K562 (cell line): ENCODE measurements around the gene RETSAT. TPM values are rescaled to one million over a fixed set of nuclear protein-coding genes. Genes with fewer than 3 reads are reported as not detected.

ENCODE experiments used
- CCNT2 ChIP-seq: IDR thresholded peaks from 2 replicates; pipeline ENCODE4 v1.6.1; 2011; ENCODE audit warnings: borderline replicate concordance, low read depth, mild to moderate bottlenecking, moderate library complexity, mixed read lengths, low read length; ENCODE audit not compliant: insufficient read length; ENCODE audit errors: extremely low read depth
- FOXA1 ChIP-seq: fragments of 450-650 bp; IDR thresholded peaks from 2 replicates; pipeline ENCODE4 v1.6.1; 2016; ENCODE audit warnings: mild to moderate bottlenecking, borderline replicate concordance
- NFXL1 ChIP-seq: fragments of 450-650 bp; formaldehyde crosslinking; IDR thresholded peaks from 2 replicates; pipeline ENCODE4 v1.4.0; 2021; ENCODE audit warnings: mild to moderate bottlenecking
- PHTF2 ChIP-seq: fragments of 250-450 bp; sonication (Bioruptor Pico); IDR thresholded peaks from 2 replicates; pipeline ENCODE4 v1.5.0; 2021; ENCODE audit warnings: mild to moderate bottlenecking
- PYGO2 ChIP-seq: fragments of 450-650 bp; IDR thresholded peaks from 2 replicates; pipeline ENCODE4 v1.6.1; 2016; ENCODE audit warnings: mild to moderate bottlenecking, missing genetic modification characterization, moderate library complexity, missing compliant biosample characterization
- RB1 ChIP-seq: fragments of 450-650 bp; IDR thresholded peaks from 2 replicates; pipeline ENCODE4 v1.6.1; 2017; ENCODE audit warnings: low read depth, mild to moderate bottlenecking
- TEAD1 ChIP-seq, 2 experiments: fragments of 450-650 bp in 1 of 2; sonication (generic) in 1 of 2; formaldehyde crosslinking; IDR thresholded peaks; 2 replicates each; pipeline versions ENCODE4 v1.4.0 to v1.8.0; 2020 to 2022; ENCODE audit warnings: mild to moderate bottlenecking in 2 of 2, missing genetic modification reagents in 1 of 2
- WHSC1 ChIP-seq: IDR thresholded peaks from one replicate; pipeline ENCODE4 v1.6.1; 2012; ENCODE audit warnings: low read length, control low read depth, inconsistent platforms
- ZNF445 ChIP-seq: fragments of 250-450 bp; sonication (Bioruptor Pico); IDR thresholded peaks from 2 replicates; pipeline ENCODE4 v1.4.0; 2020; ENCODE audit warnings: low read depth, mild to moderate bottlenecking, moderate library complexity
- ZZZ3 ChIP-seq: fragments of 450-650 bp; IDR thresholded peaks from 2 replicates; pipeline ENCODE4 v1.6.1; 2016; ENCODE audit warnings: antibody characterized with exemption, mild to moderate bottlenecking, moderate library complexity
- polyA plus RNA-seq, 8 experiments: library from polyadenylated mRNA; depleted of rRNA in 4 of 8; stranded (reverse) in 5 of 8; unstranded in 3 of 8; fragments of >200 nt; fragmentation: Nextera tagmentation in 2 of 8; fragmentation: Illumina TruSeq in 1 of 8; extraction: Ambion mirVana in 2 of 8; extraction: Trizol in 1 of 8; gene quantifications; 2 replicates each; pipeline versions ENCODE4 v1.2.1 to v1.2.3, GENCODE V29; 2011 to 2014; ENCODE audit warnings: inconsistent platforms in 1 of 8, missing spikeins in 1 of 8
- total RNA-seq, 7 experiments: library from RNA; depleted of rRNA in 6 of 7; stranded (reverse); fragments of >200 nt in 6 of 7; fragmentation: Illumina TruSeq in 2 of 7; extraction: Trizol in 2 of 7; gene quantifications; 2 replicates each; pipeline versions ENCODE4 v1.2.1 to v1.2.3, GENCODE V29; 2011 to 2021; ENCODE audit warnings: low replicate concordance in 1 of 7
- TF ChIP-seq, protein P1 (sequence below): fragments of 450-650 bp; IDR thresholded peaks from 2 replicates; pipeline ENCODE4 v1.6.1; 2016; ENCODE audit warnings: mild to moderate bottlenecking, moderate library complexity
- TF ChIP-seq, protein P2 (sequence below): sonication (generic); formaldehyde crosslinking; IDR thresholded peaks from 2 replicates; pipeline ENCODE4 v1.8.0; 2023; ENCODE audit warnings: mild to moderate bottlenecking, missing genetic modification reagents

RETSAT gene
- total and polyA plus RNA-seq, 9 of the 15 experiments (the other 6 are each of a cell fraction or from before 2014, with no cell fraction given) = 1.9 to 21.6 (median 16.5) TPM

DNA sequence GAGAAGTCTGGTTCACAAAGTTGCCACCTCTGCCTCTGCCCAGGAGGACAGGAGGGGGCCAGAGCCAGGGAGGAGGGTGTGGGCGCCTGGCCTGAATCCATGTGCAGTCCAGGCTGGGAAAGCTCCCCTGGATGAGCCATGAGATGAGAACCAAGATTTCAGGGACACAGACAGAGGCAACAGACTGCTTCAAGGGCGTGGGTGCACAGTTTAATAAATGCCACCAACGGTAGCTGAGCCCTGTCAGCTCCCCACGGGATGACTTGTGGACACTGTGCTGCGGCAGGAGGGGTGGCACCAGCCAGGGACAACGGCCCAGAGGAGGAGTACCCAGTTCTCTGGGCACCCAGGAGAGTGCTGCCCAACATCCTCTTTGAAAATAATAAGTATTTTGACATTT lies 40.6 kb upstream of the RETSAT start (continued):
- TF ChIP-seq, protein P1, sequence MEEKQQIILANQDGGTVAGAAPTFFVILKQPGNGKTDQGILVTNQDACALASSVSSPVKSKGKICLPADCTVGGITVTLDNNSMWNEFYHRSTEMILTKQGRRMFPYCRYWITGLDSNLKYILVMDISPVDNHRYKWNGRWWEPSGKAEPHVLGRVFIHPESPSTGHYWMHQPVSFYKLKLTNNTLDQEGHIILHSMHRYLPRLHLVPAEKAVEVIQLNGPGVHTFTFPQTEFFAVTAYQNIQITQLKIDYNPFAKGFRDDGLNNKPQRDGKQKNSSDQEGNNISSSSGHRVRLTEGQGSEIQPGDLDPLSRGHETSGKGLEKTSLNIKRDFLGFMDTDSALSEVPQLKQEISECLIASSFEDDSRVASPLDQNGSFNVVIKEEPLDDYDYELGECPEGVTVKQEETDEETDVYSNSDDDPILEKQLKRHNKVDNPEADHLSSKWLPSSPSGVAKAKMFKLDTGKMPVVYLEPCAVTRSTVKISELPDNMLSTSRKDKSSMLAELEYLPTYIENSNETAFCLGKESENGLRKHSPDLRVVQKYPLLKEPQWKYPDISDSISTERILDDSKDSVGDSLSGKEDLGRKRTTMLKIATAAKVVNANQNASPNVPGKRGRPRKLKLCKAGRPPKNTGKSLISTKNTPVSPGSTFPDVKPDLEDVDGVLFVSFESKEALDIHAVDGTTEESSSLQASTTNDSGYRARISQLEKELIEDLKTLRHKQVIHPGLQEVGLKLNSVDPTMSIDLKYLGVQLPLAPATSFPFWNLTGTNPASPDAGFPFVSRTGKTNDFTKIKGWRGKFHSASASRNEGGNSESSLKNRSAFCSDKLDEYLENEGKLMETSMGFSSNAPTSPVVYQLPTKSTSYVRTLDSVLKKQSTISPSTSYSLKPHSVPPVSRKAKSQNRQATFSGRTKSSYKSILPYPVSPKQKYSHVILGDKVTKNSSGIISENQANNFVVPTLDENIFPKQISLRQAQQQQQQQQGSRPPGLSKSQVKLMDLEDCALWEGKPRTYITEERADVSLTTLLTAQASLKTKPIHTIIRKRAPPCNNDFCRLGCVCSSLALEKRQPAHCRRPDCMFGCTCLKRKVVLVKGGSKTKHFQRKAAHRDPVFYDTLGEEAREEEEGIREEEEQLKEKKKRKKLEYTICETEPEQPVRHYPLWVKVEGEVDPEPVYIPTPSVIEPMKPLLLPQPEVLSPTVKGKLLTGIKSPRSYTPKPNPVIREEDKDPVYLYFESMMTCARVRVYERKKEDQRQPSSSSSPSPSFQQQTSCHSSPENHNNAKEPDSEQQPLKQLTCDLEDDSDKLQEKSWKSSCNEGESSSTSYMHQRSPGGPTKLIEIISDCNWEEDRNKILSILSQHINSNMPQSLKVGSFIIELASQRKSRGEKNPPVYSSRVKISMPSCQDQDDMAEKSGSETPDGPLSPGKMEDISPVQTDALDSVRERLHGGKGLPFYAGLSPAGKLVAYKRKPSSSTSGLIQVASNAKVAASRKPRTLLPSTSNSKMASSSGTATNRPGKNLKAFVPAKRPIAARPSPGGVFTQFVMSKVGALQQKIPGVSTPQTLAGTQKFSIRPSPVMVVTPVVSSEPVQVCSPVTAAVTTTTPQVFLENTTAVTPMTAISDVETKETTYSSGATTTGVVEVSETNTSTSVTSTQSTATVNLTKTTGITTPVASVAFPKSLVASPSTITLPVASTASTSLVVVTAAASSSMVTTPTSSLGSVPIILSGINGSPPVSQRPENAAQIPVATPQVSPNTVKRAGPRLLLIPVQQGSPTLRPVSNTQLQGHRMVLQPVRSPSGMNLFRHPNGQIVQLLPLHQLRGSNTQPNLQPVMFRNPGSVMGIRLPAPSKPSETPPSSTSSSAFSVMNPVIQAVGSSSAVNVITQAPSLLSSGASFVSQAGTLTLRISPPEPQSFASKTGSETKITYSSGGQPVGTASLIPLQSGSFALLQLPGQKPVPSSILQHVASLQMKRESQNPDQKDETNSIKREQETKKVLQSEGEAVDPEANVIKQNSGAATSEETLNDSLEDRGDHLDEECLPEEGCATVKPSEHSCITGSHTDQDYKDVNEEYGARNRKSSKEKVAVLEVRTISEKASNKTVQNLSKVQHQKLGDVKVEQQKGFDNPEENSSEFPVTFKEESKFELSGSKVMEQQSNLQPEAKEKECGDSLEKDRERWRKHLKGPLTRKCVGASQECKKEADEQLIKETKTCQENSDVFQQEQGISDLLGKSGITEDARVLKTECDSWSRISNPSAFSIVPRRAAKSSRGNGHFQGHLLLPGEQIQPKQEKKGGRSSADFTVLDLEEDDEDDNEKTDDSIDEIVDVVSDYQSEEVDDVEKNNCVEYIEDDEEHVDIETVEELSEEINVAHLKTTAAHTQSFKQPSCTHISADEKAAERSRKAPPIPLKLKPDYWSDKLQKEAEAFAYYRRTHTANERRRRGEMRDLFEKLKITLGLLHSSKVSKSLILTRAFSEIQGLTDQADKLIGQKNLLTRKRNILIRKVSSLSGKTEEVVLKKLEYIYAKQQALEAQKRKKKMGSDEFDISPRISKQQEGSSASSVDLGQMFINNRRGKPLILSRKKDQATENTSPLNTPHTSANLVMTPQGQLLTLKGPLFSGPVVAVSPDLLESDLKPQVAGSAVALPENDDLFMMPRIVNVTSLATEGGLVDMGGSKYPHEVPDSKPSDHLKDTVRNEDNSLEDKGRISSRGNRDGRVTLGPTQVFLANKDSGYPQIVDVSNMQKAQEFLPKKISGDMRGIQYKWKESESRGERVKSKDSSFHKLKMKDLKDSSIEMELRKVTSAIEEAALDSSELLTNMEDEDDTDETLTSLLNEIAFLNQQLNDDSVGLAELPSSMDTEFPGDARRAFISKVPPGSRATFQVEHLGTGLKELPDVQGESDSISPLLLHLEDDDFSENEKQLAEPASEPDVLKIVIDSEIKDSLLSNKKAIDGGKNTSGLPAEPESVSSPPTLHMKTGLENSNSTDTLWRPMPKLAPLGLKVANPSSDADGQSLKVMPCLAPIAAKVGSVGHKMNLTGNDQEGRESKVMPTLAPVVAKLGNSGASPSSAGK = no peak
- no peak for TF ChIP-seq TEAD1 (CRISPR knock-in tag; IDR thresholded peaks at IDR 0.05)
- no peak for TF ChIP-seq ZNF445 (CRISPR knock-in tag)
- no peak for TF ChIP-seq PHTF2 (CRISPR knock-in tag)
- no peak for TF ChIP-seq FOXA1
- TF ChIP-seq ZZZ3 = no peak
- no peak for TF ChIP-seq PYGO2
- TF ChIP-seq WHSC1 = no peak
- TF ChIP-seq, protein P2, sequence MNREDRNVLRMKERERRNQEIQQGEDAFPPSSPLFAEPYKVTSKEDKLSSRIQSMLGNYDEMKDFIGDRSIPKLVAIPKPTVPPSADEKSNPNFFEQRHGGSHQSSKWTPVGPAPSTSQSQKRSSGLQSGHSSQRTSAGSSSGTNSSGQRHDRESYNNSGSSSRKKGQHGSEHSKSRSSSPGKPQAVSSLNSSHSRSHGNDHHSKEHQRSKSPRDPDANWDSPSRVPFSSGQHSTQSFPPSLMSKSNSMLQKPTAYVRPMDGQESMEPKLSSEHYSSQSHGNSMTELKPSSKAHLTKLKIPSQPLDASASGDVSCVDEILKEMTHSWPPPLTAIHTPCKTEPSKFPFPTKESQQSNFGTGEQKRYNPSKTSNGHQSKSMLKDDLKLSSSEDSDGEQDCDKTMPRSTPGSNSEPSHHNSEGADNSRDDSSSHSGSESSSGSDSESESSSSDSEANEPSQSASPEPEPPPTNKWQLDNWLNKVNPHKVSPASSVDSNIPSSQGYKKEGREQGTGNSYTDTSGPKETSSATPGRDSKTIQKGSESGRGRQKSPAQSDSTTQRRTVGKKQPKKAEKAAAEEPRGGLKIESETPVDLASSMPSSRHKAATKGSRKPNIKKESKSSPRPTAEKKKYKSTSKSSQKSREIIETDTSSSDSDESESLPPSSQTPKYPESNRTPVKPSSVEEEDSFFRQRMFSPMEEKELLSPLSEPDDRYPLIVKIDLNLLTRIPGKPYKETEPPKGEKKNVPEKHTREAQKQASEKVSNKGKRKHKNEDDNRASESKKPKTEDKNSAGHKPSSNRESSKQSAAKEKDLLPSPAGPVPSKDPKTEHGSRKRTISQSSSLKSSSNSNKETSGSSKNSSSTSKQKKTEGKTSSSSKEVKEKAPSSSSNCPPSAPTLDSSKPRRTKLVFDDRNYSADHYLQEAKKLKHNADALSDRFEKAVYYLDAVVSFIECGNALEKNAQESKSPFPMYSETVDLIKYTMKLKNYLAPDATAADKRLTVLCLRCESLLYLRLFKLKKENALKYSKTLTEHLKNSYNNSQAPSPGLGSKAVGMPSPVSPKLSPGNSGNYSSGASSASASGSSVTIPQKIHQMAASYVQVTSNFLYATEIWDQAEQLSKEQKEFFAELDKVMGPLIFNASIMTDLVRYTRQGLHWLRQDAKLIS (CRISPR knock-in tag) = no peak
- TF ChIP-seq NFXL1 (CRISPR knock-in tag) = no peak
- no peak for TF ChIP-seq RB1
- no peak for TF ChIP-seq CCNT2
